OCI-LY1 (cell line): ENCODE results near the gene LSP1.

Experiments used
- H2AFZ ChIP-seq: fragments of 200-600 bp; sonication (generic), shearing (Covaris generic); 2 replicates; pipeline ENCODE4 v1.6.0; 2014; ENCODE audit warnings: antibody characterized with exemption, mild to moderate bottlenecking, low read length
- H3F3A ChIP-seq: fragments of 200-600 bp; sonication (generic), shearing (Covaris generic); 2 replicates; pipeline ENCODE4 v1.6.0; 2014; ENCODE audit warnings: mild to moderate bottlenecking, antibody characterized with exemption, low read length, moderate library complexity; ENCODE audit not compliant: insufficient read depth
- H3K27ac ChIP-seq: fragments of 200-600 bp; sonication (generic); 2 replicates; pipeline ENCODE4 v1.5.1; 2014; ENCODE audit warnings: low read length, mixed run types, mild to moderate bottlenecking, low read depth; ENCODE audit not compliant: poor library complexity, severe bottlenecking
- H3K27me3 ChIP-seq: fragments of 200-600 bp; sonication (generic); 2 replicates; pipeline ENCODE4 v1.6.0; 2014; ENCODE audit warnings: antibody characterized with exemption, mild to moderate bottlenecking, low read length, moderate library complexity; ENCODE audit not compliant: insufficient read depth
- H3K36me3 ChIP-seq: fragments of 200-600 bp; sonication (generic); 2 replicates; pipeline ENCODE4 v1.6.1; 2014; ENCODE audit warnings: mild to moderate bottlenecking, antibody characterized with exemption, low read length, moderate library complexity, mixed read lengths; ENCODE audit not compliant: insufficient read depth
- H3K4me1 ChIP-seq: fragments of 200-600 bp; sonication (generic); 2 replicates; pipeline ENCODE4 v1.5.1; 2014; ENCODE audit warnings: mild to moderate bottlenecking, low read length, moderate library complexity; ENCODE audit not compliant: insufficient read depth, severe bottlenecking
- H3K4me2 ChIP-seq: fragments of 200-600 bp; sonication (generic), shearing (Covaris generic); 2 replicates; pipeline ENCODE4 v1.6.1; 2014; ENCODE audit warnings: low read length
- H3K4me3 ChIP-seq: fragments of 200-600 bp; sonication (generic); 2 replicates; pipeline ENCODE4 v1.5.1; 2014; ENCODE audit warnings: low read length, low read depth, mild to moderate bottlenecking, mixed read lengths; ENCODE audit not compliant: poor library complexity, severe bottlenecking
- H3K79me2 ChIP-seq: fragments of 200-600 bp; shearing (Covaris generic); 2 replicates; pipeline ENCODE4 v1.6.1; 2016; ENCODE audit warnings: mixed run types, low read length, mixed read lengths; ENCODE audit not compliant: insufficient read depth
- H3K9ac ChIP-seq: fragments of 200-600 bp; sonication (generic), shearing (Covaris generic); 2 replicates; pipeline ENCODE4 v1.6.1; 2014; ENCODE audit warnings: mild to moderate bottlenecking, low read length, mixed read lengths
- H3K9me2 ChIP-seq: fragments of 200-600 bp; sonication (generic), shearing (Covaris generic); 2 replicates; pipeline ENCODE4 v1.6.1; 2014; ENCODE audit warnings: low read depth, mild to moderate bottlenecking, low read length, mixed read lengths
- H3K9me3 ChIP-seq: fragments of 200-600 bp; shearing (Covaris generic); 2 replicates; pipeline ENCODE4 v1.6.1; 2014; ENCODE audit warnings: low read length, mixed read lengths
- H4K20me1 ChIP-seq: fragments of 200-600 bp; sonication (generic), shearing (Covaris generic); 2 replicates; pipeline ENCODE4 v1.6.0; 2016; ENCODE audit warnings: mild to moderate bottlenecking, low read length; ENCODE audit not compliant: insufficient read depth
- CTCF ChIP-seq: fragments of 200-600 bp; sonication (generic), shearing (Covaris generic); IDR thresholded peaks from 2 replicates; pipeline ENCODE4 v1.5.1; 2017; ENCODE audit warnings: mild to moderate bottlenecking, antibody characterized with exemption, low read length, moderate library complexity, mixed read lengths
- EZH2 ChIP-seq: fragments of 200-600 bp; sonication (generic), shearing (Covaris generic); IDR thresholded peaks from 2 replicates; pipeline ENCODE4 v1.8.0; 2017; ENCODE audit warnings: borderline replicate concordance, mixed run types, mild to moderate bottlenecking, antibody characterized with exemption, low read length, moderate library complexity, mixed read lengths

Gene LSP1

GRCh38 chr11:1854132-1854948, 1.5 kb downstream of the LSP1 start:
- no peak for TF ChIP-seq CTCF
- no peak for TF ChIP-seq EZH2
- Histone ChIP-seq H2AFZ (no peak overlapping the region), H3K9me3 (no peaks in the 10 kb centered on the region), H3K4me2 (peak overlapping the region; percentile 83), H3K27ac (peak overlapping the region; percentile 99), H3K79me2 (peaks cover 17% of the 10 kb centered on the region), H3F3A (no peaks in the 10 kb centered on the region), H3K4me1 (peaks cover 55% of the 10 kb centered on the region), H3K4me3 (peak overlapping the region; percentile 74), H3K9me2 (no peaks in the 10 kb centered on the region), H3K9ac (peak overlapping the region; percentile 91), H3K36me3 (peaks cover 18% of the 10 kb centered on the region; the same call in 1 of the 2 replicates), H3K27me3 (no peaks in the 10 kb centered on the region), H4K20me1 (no peaks in the 10 kb centered on the region)

- Histone ChIP-seq H3K4me2 (peak overlapping the region; percentile 83), H3K9ac (peak overlapping the region; percentile 91; the same call in 1 of the 2 replicates), H3K79me2 (peaks cover 17% of the 10 kb centered on the region)
Observed at GRCh38 chr11:1854949-1855885, 2.3 kb downstream of the LSP1 start.

More at GRCh38 chr11:1854949-1855885, 2.3 kb downstream of the LSP1 start:
- H3K9me3 ChIP-seq: no peaks in the 10 kb centered on the region
- no peaks in the 10 kb centered on the region for H3F3A ChIP-seq
- no peak for TF ChIP-seq EZH2
- no peak for TF ChIP-seq CTCF
- no peaks in the 10 kb centered on the region for H4K20me1 ChIP-seq
- H3K4me3 ChIP-seq: peak overlapping the region; percentile 74
- H3K27ac ChIP-seq: no peak overlapping the region
- no peaks in the 10 kb centered on the region for H3K9me2 ChIP-seq
- peaks cover 22% of the 10 kb centered on the region for H3K36me3 ChIP-seq
- H2AFZ ChIP-seq: no peak overlapping the region
- H3K4me1 ChIP-seq: peaks cover 47% of the 10 kb centered on the region
- H3K27me3 ChIP-seq: no peaks in the 10 kb centered on the region
